ENCODE measurements around the gene RASA3. TPM values are rescaled to one million over a fixed set of nuclear protein-coding genes. Genes with fewer than 3 reads are reported as not detected.

RASA3 gene
- total and polyA plus RNA-seq, 9 of the 15 experiments (the other 6 are each of a cell fraction or from before 2014, with no cell fraction given) = 0.72 to 25.3 (median 14.4) TPM

DNA sequence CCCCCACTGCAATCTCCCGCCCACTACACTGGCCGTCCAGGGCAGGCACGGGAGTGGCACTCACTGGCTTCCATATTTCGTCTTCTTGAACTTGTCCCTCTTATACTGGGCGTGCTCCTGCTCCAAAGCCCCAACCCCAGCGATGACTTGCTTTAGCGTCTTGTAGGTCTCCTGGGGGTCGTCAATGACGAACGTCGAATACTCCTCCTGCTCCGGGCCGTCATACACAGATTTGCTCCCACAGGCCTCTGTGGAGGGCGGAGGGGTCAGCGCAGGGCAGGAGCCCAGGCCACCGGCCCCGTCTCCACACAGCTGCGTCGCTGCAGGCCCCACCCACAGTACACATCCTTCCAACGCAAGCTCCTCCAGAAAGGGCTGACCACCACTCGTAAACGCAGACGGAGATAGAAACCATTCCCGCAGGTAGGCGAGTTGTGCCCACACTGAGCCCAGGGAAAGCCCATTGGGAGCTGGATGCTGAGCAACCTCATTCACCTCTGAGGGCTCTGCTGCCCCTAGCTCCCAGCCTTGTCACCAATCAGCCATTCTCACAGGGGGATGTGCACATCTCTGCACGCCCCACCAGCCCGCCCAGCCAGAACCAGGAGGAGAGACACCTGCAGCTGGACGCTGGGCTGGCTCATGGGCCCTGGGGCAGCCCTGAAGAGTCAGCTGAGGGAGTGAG, 150.7 kb downstream of the RASA3 start (continued):
- TF ChIP-seq, protein P1, sequence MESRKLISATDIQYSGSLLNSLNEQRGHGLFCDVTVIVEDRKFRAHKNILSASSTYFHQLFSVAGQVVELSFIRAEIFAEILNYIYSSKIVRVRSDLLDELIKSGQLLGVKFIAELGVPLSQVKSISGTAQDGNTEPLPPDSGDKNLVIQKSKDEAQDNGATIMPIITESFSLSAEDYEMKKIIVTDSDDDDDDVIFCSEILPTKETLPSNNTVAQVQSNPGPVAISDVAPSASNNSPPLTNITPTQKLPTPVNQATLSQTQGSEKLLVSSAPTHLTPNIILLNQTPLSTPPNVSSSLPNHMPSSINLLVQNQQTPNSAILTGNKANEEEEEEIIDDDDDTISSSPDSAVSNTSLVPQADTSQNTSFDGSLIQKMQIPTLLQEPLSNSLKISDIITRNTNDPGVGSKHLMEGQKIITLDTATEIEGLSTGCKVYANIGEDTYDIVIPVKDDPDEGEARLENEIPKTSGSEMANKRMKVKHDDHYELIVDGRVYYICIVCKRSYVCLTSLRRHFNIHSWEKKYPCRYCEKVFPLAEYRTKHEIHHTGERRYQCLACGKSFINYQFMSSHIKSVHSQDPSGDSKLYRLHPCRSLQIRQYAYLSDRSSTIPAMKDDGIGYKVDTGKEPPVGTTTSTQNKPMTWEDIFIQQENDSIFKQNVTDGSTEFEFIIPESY (CRISPR knock-in tag; IDR thresholded peaks at IDR 0.05) = no peak

DNA sequence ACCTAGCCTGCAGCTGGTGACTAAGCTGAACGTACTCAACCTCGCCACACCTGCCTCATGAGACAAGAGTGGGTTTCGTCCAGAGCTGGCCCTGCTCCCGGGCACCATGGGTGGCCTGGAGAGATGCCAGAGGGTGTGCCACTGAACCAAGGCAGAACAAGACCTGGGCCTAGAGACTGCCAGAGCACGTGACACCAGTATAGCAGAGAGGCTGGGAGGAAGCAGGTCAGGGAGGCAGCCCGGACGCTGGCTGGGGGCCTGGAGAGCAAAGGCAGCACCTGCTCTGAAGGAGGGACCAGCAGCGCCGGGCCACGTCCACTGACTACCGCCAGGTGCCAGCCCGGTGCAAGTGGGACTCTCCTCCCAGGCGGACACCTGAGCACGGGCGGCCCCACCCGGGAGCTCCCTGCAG, 151.2 kb downstream of the RASA3 start:
- ChIA-PET CTCF (ENCODE audit: low intra/inter-chr PET ratio) (no interaction called here), POLR2A (no interaction called here)
- BruUV-seq (replicated peaks) = no TSS peak
- Histone ChIP-seq H3K36me3 (ENCODE audit: control insufficient read depth, insufficient read depth, low read length) (peaks cover 32% of the 10 kb centered on the region; the same call in 2 of the 3 replicates), H4K20me1 (replicated peaks; ENCODE audit: control insufficient read depth, insufficient read depth, low read length) (no peaks in the 10 kb centered on the region), H3K27me3 (ENCODE audit: control insufficient read depth in 2 of 2, insufficient read depth in 2 of 2, low read length in 2 of 2) (no peaks in the 10 kb centered on the region), H3K9me1 (ENCODE audit: control insufficient read depth, insufficient read depth, low read length) (no peaks in the 10 kb centered on the region), H3K79me2 (ENCODE audit: control insufficient read depth, insufficient read depth, low read length) (no peaks in the 10 kb centered on the region), H2AFZ (ENCODE audit: low read depth, low read length) (no peak overlapping the region), H3K9me3 (replicated peaks; ENCODE audit: control insufficient read depth, insufficient read depth, low read depth, low read length) (no peaks in the 10 kb centered on the region), H3K9ac (ENCODE audit: insufficient read depth in 1 of 2, low read depth in 2 of 2, low read length in 2 of 2) (no peak overlapping the region), H3K4me3 (no peak overlapping the region), H3K4me2 (ENCODE audit: insufficient read depth, low read length) (no peak overlapping the region), H3K27ac (ENCODE audit: extremely low read depth, low read depth, low read length) (no peak overlapping the region), H3K4me1 (replicated peaks in 1 of 2; ENCODE audit: control insufficient read depth in 2 of 2, insufficient read depth in 2 of 2, low read length in 2 of 2) (peaks cover 0 to 4% of the 10 kb centered on the region in 2 experiments; a peak in 1 of 5 replicates)
- FAIRE-seq (no peak), DNase-seq (ENCODE audit: extremely low read depth in 1 of 4, low spot score in 3 of 4) (no peak), ATAC-seq (no peak)
- in situ Hi-C loops (cut with MboI) (no loop called here), intact Hi-C loops (cut with micrococcal nuclease) (no loop called here)
- TF ChIP-seq POLR2G (IDR thresholded peaks at IDR 0.05; ENCODE audit: low read depth, low read length) (0 out of 2 replicates have a peak, but pooled peaks have one; percentile 27), RUNX1 (IDR thresholded peaks at IDR 0.05; ENCODE audit: low read depth) (no peak), RBFOX2 (IDR thresholded peaks at IDR 0.05; ENCODE audit: low read depth, low read length) (no peak), NFRKB (IDR thresholded peaks at IDR 0.05; ENCODE audit: low read depth) (no peak), DNMT1 (IDR thresholded peaks at IDR 0.05) (no peak), RBM15 (IDR thresholded peaks at IDR 0.05; ENCODE audit: insufficient read depth, low read length) (no peak)
- TF ChIP-seq, protein P2, sequence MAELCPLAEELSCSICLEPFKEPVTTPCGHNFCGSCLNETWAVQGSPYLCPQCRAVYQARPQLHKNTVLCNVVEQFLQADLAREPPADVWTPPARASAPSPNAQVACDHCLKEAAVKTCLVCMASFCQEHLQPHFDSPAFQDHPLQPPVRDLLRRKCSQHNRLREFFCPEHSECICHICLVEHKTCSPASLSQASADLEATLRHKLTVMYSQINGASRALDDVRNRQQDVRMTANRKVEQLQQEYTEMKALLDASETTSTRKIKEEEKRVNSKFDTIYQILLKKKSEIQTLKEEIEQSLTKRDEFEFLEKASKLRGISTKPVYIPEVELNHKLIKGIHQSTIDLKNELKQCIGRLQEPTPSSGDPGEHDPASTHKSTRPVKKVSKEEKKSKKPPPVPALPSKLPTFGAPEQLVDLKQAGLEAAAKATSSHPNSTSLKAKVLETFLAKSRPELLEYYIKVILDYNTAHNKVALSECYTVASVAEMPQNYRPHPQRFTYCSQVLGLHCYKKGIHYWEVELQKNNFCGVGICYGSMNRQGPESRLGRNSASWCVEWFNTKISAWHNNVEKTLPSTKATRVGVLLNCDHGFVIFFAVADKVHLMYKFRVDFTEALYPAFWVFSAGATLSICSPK (IDR thresholded peaks at IDR 0.05; ENCODE audit: borderline replicate concordance) = no peak
- TF ChIP-seq, protein P3, sequence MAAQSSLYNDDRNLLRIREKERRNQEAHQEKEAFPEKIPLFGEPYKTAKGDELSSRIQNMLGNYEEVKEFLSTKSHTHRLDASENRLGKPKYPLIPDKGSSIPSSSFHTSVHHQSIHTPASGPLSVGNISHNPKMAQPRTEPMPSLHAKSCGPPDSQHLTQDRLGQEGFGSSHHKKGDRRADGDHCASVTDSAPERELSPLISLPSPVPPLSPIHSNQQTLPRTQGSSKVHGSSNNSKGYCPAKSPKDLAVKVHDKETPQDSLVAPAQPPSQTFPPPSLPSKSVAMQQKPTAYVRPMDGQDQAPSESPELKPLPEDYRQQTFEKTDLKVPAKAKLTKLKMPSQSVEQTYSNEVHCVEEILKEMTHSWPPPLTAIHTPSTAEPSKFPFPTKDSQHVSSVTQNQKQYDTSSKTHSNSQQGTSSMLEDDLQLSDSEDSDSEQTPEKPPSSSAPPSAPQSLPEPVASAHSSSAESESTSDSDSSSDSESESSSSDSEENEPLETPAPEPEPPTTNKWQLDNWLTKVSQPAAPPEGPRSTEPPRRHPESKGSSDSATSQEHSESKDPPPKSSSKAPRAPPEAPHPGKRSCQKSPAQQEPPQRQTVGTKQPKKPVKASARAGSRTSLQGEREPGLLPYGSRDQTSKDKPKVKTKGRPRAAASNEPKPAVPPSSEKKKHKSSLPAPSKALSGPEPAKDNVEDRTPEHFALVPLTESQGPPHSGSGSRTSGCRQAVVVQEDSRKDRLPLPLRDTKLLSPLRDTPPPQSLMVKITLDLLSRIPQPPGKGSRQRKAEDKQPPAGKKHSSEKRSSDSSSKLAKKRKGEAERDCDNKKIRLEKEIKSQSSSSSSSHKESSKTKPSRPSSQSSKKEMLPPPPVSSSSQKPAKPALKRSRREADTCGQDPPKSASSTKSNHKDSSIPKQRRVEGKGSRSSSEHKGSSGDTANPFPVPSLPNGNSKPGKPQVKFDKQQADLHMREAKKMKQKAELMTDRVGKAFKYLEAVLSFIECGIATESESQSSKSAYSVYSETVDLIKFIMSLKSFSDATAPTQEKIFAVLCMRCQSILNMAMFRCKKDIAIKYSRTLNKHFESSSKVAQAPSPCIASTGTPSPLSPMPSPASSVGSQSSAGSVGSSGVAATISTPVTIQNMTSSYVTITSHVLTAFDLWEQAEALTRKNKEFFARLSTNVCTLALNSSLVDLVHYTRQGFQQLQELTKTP (IDR thresholded peaks at IDR 0.05; ENCODE audit: low read depth in 1 of 2, partially characterized antibody in 2 of 2) = no peak
- 100% methylated on average over 5 of the region's 16 CpGs for WGBS (ENCODE audit: insufficient coverage, low coverage, missing lambda C conversion rate)

Data from K562 (cell line).